HL-60 (cell line): ENCODE data around the gene NKAIN1.

Source experiments
- DNase-seq, 2 experiments: peaks; one replicate each; pipeline ENCODE4 v3.0.0-alpha.2; 2010 to 2020; ENCODE audit warnings: low read depth in 1 of 2, low spot score in 1 of 2
- H3K27ac ChIP-seq: fragments of 250-450 bp; sonication (Bioruptor Pico); replicated peaks from 2 replicates; pipeline ENCODE4 v1.5.1; 2020; ENCODE audit warnings: mild to moderate bottlenecking, moderate library complexity
- H3K27me3 ChIP-seq: fragments of 250-450 bp; sonication (Bioruptor Pico); 2 replicates; pipeline ENCODE4 v1.5.1; 2021; ENCODE audit warnings: mild to moderate bottlenecking, moderate library complexity; ENCODE audit not compliant: insufficient read depth, poor library complexity, severe bottlenecking
- H3K4me3 ChIP-seq: replicated peaks from 2 replicates; pipeline ENCODE4 v1.5.1; 2011; ENCODE audit warnings: mild to moderate bottlenecking, control low read depth, low read length; ENCODE audit not compliant: insufficient read depth
- GABPA ChIP-seq: IDR thresholded peaks from 2 replicates; pipeline ENCODE4 v1.6.1; 2012; ENCODE audit warnings: low read depth
- POLR2AphosphoS5 ChIP-seq: IDR thresholded peaks from 2 replicates; pipeline ENCODE4 v1.6.1; 2012; ENCODE audit warnings: low read depth
- SPI1 ChIP-seq: IDR thresholded peaks from 2 replicates; pipeline ENCODE4 v1.6.1; 2012; ENCODE audit warnings: low read depth, mild to moderate bottlenecking, borderline replicate concordance
- TF ChIP-seq, protein P1 (sequence below): IDR thresholded peaks from 2 replicates; pipeline ENCODE4 v1.6.1; 2012; ENCODE audit warnings: low read depth; ENCODE audit not compliant: insufficient replicate concordance
- TF ChIP-seq, protein P2 (sequence below): IDR thresholded peaks from one replicate; pipeline ENCODE4 v1.5.1; 2011; ENCODE audit warnings: low read length, control low read depth, inconsistent platforms; ENCODE audit not compliant: insufficient read depth

Gene NKAIN1

GRCh38 chr1:31155216-31155806 lies 84.4 kb downstream of the NKAIN1 start:
- DNase-seq: peak; percentile 55 to 63
- Histone ChIP-seq H3K27me3 (no peaks in the 10 kb centered on the region), H3K4me3 (peak overlapping the region; percentile 80), H3K27ac (peak overlapping the region; percentile 69)
- TF ChIP-seq, protein P1, sequence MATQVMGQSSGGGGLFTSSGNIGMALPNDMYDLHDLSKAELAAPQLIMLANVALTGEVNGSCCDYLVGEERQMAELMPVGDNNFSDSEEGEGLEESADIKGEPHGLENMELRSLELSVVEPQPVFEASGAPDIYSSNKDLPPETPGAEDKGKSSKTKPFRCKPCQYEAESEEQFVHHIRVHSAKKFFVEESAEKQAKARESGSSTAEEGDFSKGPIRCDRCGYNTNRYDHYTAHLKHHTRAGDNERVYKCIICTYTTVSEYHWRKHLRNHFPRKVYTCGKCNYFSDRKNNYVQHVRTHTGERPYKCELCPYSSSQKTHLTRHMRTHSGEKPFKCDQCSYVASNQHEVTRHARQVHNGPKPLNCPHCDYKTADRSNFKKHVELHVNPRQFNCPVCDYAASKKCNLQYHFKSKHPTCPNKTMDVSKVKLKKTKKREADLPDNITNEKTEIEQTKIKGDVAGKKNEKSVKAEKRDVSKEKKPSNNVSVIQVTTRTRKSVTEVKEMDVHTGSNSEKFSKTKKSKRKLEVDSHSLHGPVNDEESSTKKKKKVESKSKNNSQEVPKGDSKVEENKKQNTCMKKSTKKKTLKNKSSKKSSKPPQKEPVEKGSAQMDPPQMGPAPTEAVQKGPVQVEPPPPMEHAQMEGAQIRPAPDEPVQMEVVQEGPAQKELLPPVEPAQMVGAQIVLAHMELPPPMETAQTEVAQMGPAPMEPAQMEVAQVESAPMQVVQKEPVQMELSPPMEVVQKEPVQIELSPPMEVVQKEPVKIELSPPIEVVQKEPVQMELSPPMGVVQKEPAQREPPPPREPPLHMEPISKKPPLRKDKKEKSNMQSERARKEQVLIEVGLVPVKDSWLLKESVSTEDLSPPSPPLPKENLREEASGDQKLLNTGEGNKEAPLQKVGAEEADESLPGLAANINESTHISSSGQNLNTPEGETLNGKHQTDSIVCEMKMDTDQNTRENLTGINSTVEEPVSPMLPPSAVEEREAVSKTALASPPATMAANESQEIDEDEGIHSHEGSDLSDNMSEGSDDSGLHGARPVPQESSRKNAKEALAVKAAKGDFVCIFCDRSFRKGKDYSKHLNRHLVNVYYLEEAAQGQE: no peak
- TF ChIP-seq, protein P2, sequence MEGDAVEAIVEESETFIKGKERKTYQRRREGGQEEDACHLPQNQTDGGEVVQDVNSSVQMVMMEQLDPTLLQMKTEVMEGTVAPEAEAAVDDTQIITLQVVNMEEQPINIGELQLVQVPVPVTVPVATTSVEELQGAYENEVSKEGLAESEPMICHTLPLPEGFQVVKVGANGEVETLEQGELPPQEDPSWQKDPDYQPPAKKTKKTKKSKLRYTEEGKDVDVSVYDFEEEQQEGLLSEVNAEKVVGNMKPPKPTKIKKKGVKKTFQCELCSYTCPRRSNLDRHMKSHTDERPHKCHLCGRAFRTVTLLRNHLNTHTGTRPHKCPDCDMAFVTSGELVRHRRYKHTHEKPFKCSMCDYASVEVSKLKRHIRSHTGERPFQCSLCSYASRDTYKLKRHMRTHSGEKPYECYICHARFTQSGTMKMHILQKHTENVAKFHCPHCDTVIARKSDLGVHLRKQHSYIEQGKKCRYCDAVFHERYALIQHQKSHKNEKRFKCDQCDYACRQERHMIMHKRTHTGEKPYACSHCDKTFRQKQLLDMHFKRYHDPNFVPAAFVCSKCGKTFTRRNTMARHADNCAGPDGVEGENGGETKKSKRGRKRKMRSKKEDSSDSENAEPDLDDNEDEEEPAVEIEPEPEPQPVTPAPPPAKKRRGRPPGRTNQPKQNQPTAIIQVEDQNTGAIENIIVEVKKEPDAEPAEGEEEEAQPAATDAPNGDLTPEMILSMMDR: no peak
- TF ChIP-seq POLR2AphosphoS5 (no peak), SPI1 (no peak), GABPA (no peak)

- Histone ChIP-seq H3K27ac (no peak overlapping the region; the same call in 1 of the 2 replicates), H3K4me3 (peak overlapping the region; percentile 80), H3K27me3 (no peaks in the 10 kb centered on the region)
- DNase-seq: peak; percentile 45 to 60
- TF ChIP-seq SPI1 (no peak), POLR2AphosphoS5 (no peak), GABPA (no peak)
- TF ChIP-seq, protein P2: no peak
- TF ChIP-seq, protein P1: no peak
Observed at GRCh38 chr1:31154632-31155215, 85.0 kb downstream of the NKAIN1 start.

- H3K4me3 ChIP-seq: peak overlapping the region; percentile 80
- H3K27me3 ChIP-seq: no peaks in the 10 kb centered on the region
- TF ChIP-seq GABPA: no peak
- TF ChIP-seq, protein P1: no peak
- TF ChIP-seq POLR2AphosphoS5: no peak
- no peak for TF ChIP-seq SPI1
- TF ChIP-seq, protein P2: no peak
- H3K27ac ChIP-seq: no peak overlapping the region
- DNase-seq: no peak
Observed at GRCh38 chr1:31154000-31154631, 85.6 kb downstream of the NKAIN1 start.
